Measurements from ENCODE around the gene WDR82.

WDR82 gene

DNA sequence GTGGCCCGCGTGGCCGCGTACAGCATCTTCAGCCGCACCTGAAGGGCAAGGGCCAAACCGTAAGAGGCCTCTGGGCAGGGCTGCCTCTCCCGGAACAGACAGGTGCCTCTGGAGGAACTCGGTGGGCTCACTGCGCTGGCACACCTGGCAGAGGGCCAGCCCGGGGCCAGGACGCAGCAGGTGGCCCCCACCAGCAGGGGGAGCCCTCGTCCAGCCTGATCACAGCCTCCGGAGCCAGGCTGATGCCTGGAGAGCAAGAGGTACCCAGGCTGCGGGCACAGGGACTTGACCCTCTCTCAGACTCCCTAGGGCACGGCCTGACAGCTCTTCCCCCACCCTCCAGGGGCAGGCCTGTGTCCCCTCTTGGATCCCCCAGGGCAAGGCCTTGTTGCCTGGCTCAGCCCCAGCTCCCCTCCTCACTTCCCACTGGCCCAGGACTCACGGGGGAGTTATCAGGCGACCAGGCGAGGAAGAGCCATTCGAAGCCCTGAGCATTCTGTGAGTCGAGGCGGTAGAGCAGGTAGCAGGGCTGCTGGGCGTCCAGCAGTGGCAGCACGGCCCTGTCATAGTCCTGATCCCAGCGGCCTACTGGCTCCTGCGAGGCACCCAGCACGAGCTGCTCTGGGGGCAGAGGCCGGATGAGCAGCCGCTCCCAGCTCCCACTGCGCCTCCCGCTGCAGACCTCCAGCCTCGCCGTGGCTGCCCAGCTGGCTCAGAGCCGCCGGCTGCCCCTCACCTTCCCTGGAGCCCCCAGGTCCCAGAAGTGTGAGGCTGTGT is 46.8 kb downstream of the WDR82 start:
- H3K4me3 ChIP-seq (replicated peaks; ENCODE audit: insufficient read depth, low read length), result no peak overlapping the region
- H3K27me3 ChIP-seq (ENCODE audit: insufficient read depth, poor library complexity, severe bottlenecking), result no peaks in the 10 kb centered on the region
- TF ChIP-seq POLR2AphosphoS5 (IDR thresholded peaks at IDR 0.05; ENCODE audit: low read depth) (peak; percentile 78), REST (IDR thresholded peaks at IDR 0.05; ENCODE audit: insufficient replicate concordance, low read depth) (no peak), GABPA (IDR thresholded peaks at IDR 0.05; ENCODE audit: low read depth) (no peak), SPI1 (IDR thresholded peaks at IDR 0.05; ENCODE audit: borderline replicate concordance, low read depth) (no peak)
- TF ChIP-seq, protein P1, sequence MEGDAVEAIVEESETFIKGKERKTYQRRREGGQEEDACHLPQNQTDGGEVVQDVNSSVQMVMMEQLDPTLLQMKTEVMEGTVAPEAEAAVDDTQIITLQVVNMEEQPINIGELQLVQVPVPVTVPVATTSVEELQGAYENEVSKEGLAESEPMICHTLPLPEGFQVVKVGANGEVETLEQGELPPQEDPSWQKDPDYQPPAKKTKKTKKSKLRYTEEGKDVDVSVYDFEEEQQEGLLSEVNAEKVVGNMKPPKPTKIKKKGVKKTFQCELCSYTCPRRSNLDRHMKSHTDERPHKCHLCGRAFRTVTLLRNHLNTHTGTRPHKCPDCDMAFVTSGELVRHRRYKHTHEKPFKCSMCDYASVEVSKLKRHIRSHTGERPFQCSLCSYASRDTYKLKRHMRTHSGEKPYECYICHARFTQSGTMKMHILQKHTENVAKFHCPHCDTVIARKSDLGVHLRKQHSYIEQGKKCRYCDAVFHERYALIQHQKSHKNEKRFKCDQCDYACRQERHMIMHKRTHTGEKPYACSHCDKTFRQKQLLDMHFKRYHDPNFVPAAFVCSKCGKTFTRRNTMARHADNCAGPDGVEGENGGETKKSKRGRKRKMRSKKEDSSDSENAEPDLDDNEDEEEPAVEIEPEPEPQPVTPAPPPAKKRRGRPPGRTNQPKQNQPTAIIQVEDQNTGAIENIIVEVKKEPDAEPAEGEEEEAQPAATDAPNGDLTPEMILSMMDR (IDR thresholded peaks at IDR 0.05; ENCODE audit: insufficient read depth, low read length), result peak; percentile 92
- DNase-seq (ENCODE audit: low read depth in 1 of 2, low spot score in 1 of 2), result peak in 1 of 2 experiments; percentile 81
- no peak overlapping the region for H3K27ac ChIP-seq (replicated peaks)

DNA sequence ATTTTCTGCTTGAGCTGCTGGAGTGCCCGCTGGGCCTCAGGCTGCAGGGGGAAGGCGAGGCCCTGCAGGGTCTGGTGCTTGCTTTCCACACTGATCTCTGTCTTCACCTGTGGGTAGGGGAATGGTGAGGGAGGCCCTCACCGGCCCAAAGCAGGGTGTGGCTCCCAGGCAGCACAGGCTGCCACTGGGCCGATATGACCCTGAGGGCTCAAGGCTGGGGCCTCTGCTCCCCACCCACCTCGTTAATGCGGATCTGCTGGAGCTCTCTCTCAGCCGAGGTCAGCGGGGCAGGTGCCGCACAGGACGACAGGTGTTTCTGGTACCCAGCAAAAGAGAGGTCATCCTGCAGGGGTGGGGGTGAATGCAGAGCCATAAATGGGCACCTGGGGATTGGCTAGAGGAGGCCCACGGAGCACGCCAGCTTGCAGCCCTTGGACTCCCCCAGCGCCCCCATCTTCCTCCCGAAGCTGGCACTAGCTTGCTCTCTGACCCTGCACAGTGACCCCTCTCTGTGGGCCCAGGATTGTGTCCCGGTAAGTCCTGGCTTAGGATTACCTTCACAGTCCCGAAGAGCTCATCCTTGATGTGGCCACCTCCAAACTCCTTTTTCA is 47.5 kb downstream of the WDR82 start:
- DNase-seq (ENCODE audit: low read depth in 1 of 2, low spot score in 1 of 2), result no peak
- Histone ChIP-seq H3K4me3 (replicated peaks; ENCODE audit: insufficient read depth, low read length) (no peak overlapping the region), H3K27ac (replicated peaks) (no peak overlapping the region), H3K27me3 (ENCODE audit: insufficient read depth, poor library complexity, severe bottlenecking) (no peaks in the 10 kb centered on the region)
- no peak for TF ChIP-seq GABPA (IDR thresholded peaks at IDR 0.05; ENCODE audit: low read depth)
- TF ChIP-seq, protein P1 (IDR thresholded peaks at IDR 0.05; ENCODE audit: insufficient read depth, low read length), result no peak
- no peak for TF ChIP-seq SPI1 (IDR thresholded peaks at IDR 0.05; ENCODE audit: borderline replicate concordance, low read depth)
- no peak for TF ChIP-seq POLR2AphosphoS5 (IDR thresholded peaks at IDR 0.05; ENCODE audit: low read depth)
- TF ChIP-seq REST (IDR thresholded peaks at IDR 0.05; ENCODE audit: insufficient replicate concordance, low read depth), result no peak

- no peak overlapping the region for H3K4me3 ChIP-seq (replicated peaks; ENCODE audit: insufficient read depth, low read length)
- no peak for DNase-seq (ENCODE audit: low read depth in 1 of 2, low spot score in 1 of 2)
- TF ChIP-seq POLR2AphosphoS5 (IDR thresholded peaks at IDR 0.05; ENCODE audit: low read depth) (no peak), REST (IDR thresholded peaks at IDR 0.05; ENCODE audit: insufficient replicate concordance, low read depth) (no peak), GABPA (IDR thresholded peaks at IDR 0.05; ENCODE audit: low read depth) (no peak), SPI1 (IDR thresholded peaks at IDR 0.05; ENCODE audit: borderline replicate concordance, low read depth) (no peak)
- TF ChIP-seq, protein P1 (IDR thresholded peaks at IDR 0.05; ENCODE audit: insufficient read depth, low read length), result no peak
Observed at GRCh38 chr3:52230461-52230860, 48.0 kb downstream of the WDR82 start.

More at GRCh38 chr3:52230461-52230860, 48.0 kb downstream of the WDR82 start:
- H3K27me3 ChIP-seq (ENCODE audit: insufficient read depth, poor library complexity, severe bottlenecking), result no peaks in the 10 kb centered on the region
- H3K27ac ChIP-seq (replicated peaks), result no peak overlapping the region
